ENCODE data around the gene PRICKLE1. TPM values are rescaled to one million over a fixed set of nuclear protein-coding genes. Genes with fewer than 3 reads are reported as not detected.

Gene PRICKLE1
- total and polyA plus RNA-seq, 2 of the 13 experiments (the other 11 are each of a cell fraction or from before 2014, with no cell fraction given): not detected

GRCh38 chr12:42482748-42483520 is 106.6 kb downstream of the PRICKLE1 start (continued):
- TF ChIP-seq USF2 (IDR thresholded peaks at IDR 0.05; ENCODE audit: low read depth, low read length) (no peak), USF2 (CRISPR knock-in tag; IDR thresholded peaks at IDR 0.05; ENCODE audit: borderline replicate concordance) (no peak), MTA3 (CRISPR knock-in tag; IDR thresholded peaks at IDR 0.05) (no peak), MLLT10 (CRISPR knock-in tag; IDR thresholded peaks at IDR 0.05) (no peak), SRY (CRISPR knock-in tag; IDR thresholded peaks at IDR 0.05) (no peak), ZNF740 (CRISPR knock-in tag; IDR thresholded peaks at IDR 0.05) (no peak), HDAC1 (CRISPR knock-in tag; IDR thresholded peaks at IDR 0.05) (peak; percentile 59), ZNF20 (CRISPR knock-in tag; IDR thresholded peaks at IDR 0.05) (no peak), REL (CRISPR knock-in tag; conservative IDR thresholded peaks at IDR 0.05) (no peak), MED1 (CRISPR knock-in tag; IDR thresholded peaks at IDR 0.05) (no peak), RCOR2 (CRISPR knock-in tag; IDR thresholded peaks at IDR 0.05) (no peak), ZNF124 (CRISPR knock-in tag; IDR thresholded peaks at IDR 0.05) (peak; percentile 55; the same call in 1 of the 2 replicates), HOXD1 (CRISPR knock-in tag; IDR thresholded peaks at IDR 0.05) (no peak), XRCC5 (optimal IDR thresholded peaks at IDR 0.05; ENCODE audit: low read length) (peak; percentile 75), ZNF713 (CRISPR knock-in tag; IDR thresholded peaks at IDR 0.05) (0 out of 2 replicates have a peak, but pooled peaks have one; percentile 38), ZNF205 (CRISPR knock-in tag; IDR thresholded peaks at IDR 0.05) (no peak), ZHX1 (CRISPR knock-in tag; IDR thresholded peaks at IDR 0.05; ENCODE audit: low read depth) (no peak)
